ENCODE measurements around the gene GLIS1. TPM values are rescaled to one million over a fixed set of nuclear protein-coding genes. Genes with fewer than 3 reads are reported as not detected.
A peak's percentile ranks its signal among the peaks of the same experiment; 100 is the strongest.

The GLIS1 gene
- total and polyA plus RNA-seq, 2 donors (not counting 3 experiments of a cell fraction or from before 2014, with no cell fraction given) = not detected

DNA sequence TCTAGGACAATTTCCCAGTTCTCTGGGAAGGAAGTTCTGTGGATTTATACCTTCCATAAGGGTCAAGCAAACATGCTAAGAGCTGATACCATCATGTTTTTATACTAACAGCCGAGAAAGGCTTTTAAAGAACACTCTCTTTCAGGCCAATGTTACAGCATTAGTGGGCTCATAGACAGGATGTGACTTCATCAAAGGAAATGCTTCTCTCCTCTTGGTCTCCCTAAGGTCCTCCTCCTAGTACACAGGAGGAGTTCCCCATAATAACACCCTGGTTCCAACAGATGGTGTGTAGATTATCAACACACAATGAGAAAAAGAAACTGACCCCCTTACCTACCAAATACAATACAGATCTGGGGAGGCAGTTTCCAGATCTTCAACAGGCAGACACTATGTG is 26.7 kb upstream of the GLIS1 start:
- peak overlapping the region; percentile 77 for H3K27ac ChIP-seq (ENCODE audit: insufficient read depth, low read depth, low read length)
- peak overlapping the region; percentile 68 for H3K4me2 ChIP-seq (ENCODE audit: insufficient read depth, low read length)
- H3K4me3 ChIP-seq (replicated peaks in 1 of 3; ENCODE audit: insufficient read depth in 1 of 3, low read depth in 1 of 3, low read length in 3 of 3) = no peak overlapping the region
- no peaks in the 10 kb centered on the region for H3K27me3 ChIP-seq (ENCODE audit: control insufficient read depth in 2 of 2, insufficient read depth in 2 of 2, low read length in 2 of 2)
- H3K9me1 ChIP-seq (replicated peaks; ENCODE audit: control insufficient read depth, extremely low read depth, insufficient read depth, low read length) = no peaks in the 10 kb centered on the region
- DNase-seq (ENCODE audit: low read depth, low spot score) (peak; percentile 94), FAIRE-seq (peak; percentile 93)
- H3K79me2 ChIP-seq (ENCODE audit: control insufficient read depth, insufficient read depth, low read length) = no peaks in the 10 kb centered on the region
- peak overlapping the region; percentile 25 for H3K9ac ChIP-seq (replicated peaks; ENCODE audit: extremely low read depth, insufficient read depth, low read length)
- no peaks in the 10 kb centered on the region for H3K9me3 ChIP-seq (replicated peaks; ENCODE audit: control insufficient read depth, insufficient read depth, low read length)
- intact Hi-C loops (cut with micrococcal nuclease) (loop anchor here (2.0 kb wide), 1 partner anchor 27 kb away; the partner anchor contains the start of gene GLIS1), dilution Hi-C loops (cut with MboI; ENCODE audit: extremely low pct_ligation_motif_present, low sequenced_read_pairs) (no loop called here)
- H3K4me1 ChIP-seq (ENCODE audit: control insufficient read depth, extremely low read depth, insufficient read depth, low read length) = peaks cover 28% of the 10 kb centered on the region
- BruUV-seq (replicated peaks) = no TSS peak
- ChIA-PET POLR2A (no interaction called here), CTCF (interaction anchor here (0.7 to 2.0 kb wide), 5 partner anchors 10 to 95 kb away, joined by 3 to 7 read pairs (median 5); no protein-coding TSS in a partner anchor)
- peak overlapping the region; percentile 19 for H2AFZ ChIP-seq (ENCODE audit: low read depth, low read length)
- TF ChIP-seq POLR2AphosphoS5 (IDR thresholded peaks at IDR 0.05; ENCODE audit: insufficient read depth, low read depth, low read length) (peak; percentile 59), POLR2A (IDR thresholded peaks at IDR 0.05; ENCODE audit: low read depth, low read length) (peak; percentile 36), GATA2 (IDR thresholded peaks at IDR 0.05; ENCODE audit: insufficient read depth, insufficient read length, low read depth, low read length) (peak; percentile 81), FOS (IDR thresholded peaks at IDR 0.05; ENCODE audit: borderline replicate concordance, insufficient read depth, low read length) (peak; percentile 28), MYC (IDR thresholded peaks at IDR 0.05; ENCODE audit: low read depth, low read length) (no peak), JUN (IDR thresholded peaks at IDR 0.05; ENCODE audit: borderline replicate concordance, insufficient read depth, insufficient read length, low read depth) (peak; percentile 64), EZH2 (IDR thresholded peaks at IDR 0.05; ENCODE audit: borderline replicate concordance, low read depth, low read length, severe bottlenecking) (no peak)
- no peaks in the 10 kb centered on the region for H4K20me1 ChIP-seq (replicated peaks; ENCODE audit: control insufficient read depth, extremely low read depth, insufficient read depth, low read length)
- H3K36me3 ChIP-seq (ENCODE audit: control insufficient read depth in 2 of 2, extremely low read depth in 1 of 2, insufficient read depth in 2 of 2, low read length in 2 of 2) = no peaks in the 10 kb centered on the region

DNA sequence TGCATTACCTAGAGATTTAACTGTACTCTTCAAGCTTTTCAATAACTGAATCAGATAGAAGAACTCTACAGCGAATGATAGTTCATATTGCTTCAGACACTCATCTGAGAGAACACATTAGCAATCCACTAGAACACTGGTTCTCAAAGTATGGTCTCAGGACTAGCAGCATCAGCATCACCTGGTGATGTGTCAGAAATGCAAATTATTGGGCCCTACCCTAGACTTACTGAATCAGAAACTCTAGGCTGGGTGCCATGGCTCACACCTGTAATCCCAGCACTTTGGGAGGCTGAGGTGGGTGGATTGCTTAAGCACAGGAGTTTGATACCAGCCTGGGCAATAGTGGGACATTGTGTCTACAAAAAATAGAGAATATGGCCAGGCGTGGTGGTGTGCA is 24.9 kb upstream of the GLIS1 start:
- no peaks in the 10 kb centered on the region for H3K27me3 ChIP-seq (ENCODE audit: control insufficient read depth in 2 of 2, insufficient read depth in 2 of 2, low read length in 2 of 2)
- H3K9me3 ChIP-seq (replicated peaks; ENCODE audit: control insufficient read depth, insufficient read depth, low read length) = no peaks in the 10 kb centered on the region
- intact Hi-C loops (cut with micrococcal nuclease) (loop anchor here (2.0 kb wide), 1 partner anchor 25 kb away; the partner anchor contains the start of gene GLIS1), dilution Hi-C loops (cut with MboI; ENCODE audit: extremely low pct_ligation_motif_present, low sequenced_read_pairs) (no loop called here)
- H3K4me1 ChIP-seq (ENCODE audit: control insufficient read depth, extremely low read depth, insufficient read depth, low read length) = peaks cover 28% of the 10 kb centered on the region
- no peak overlapping the region for H3K4me3 ChIP-seq (replicated peaks in 1 of 3; ENCODE audit: insufficient read depth in 1 of 3, low read depth in 1 of 3, low read length in 3 of 3)
- H3K27ac ChIP-seq (ENCODE audit: insufficient read depth, low read depth, low read length) = no peak overlapping the region
- H3K4me2 ChIP-seq (ENCODE audit: insufficient read depth, low read length) = no peak overlapping the region
- no peak overlapping the region for H2AFZ ChIP-seq (ENCODE audit: low read depth, low read length)
- no peaks in the 10 kb centered on the region for H3K9me1 ChIP-seq (replicated peaks; ENCODE audit: control insufficient read depth, extremely low read depth, insufficient read depth, low read length)
- FAIRE-seq = no peak
- no peaks in the 10 kb centered on the region for H3K36me3 ChIP-seq (ENCODE audit: control insufficient read depth in 2 of 2, extremely low read depth in 1 of 2, insufficient read depth in 2 of 2, low read length in 2 of 2)
- ChIA-PET CTCF (interaction anchor here (1.6 to 1.8 kb wide), 2 partner anchors 10 to 48 kb away, joined by 6 read pairs; no protein-coding TSS in a partner anchor), POLR2A (no interaction called here)
- TF ChIP-seq, protein P1, sequence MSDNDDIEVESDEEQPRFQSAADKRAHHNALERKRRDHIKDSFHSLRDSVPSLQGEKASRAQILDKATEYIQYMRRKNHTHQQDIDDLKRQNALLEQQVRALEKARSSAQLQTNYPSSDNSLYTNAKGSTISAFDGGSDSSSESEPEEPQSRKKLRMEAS (IDR thresholded peaks at IDR 0.05; ENCODE audit: insufficient read depth, insufficient read length) = no peak
- TF ChIP-seq GATA2 (IDR thresholded peaks at IDR 0.05; ENCODE audit: insufficient read depth, insufficient read length, low read depth, low read length) = no peak
- TF ChIP-seq MYC (IDR thresholded peaks at IDR 0.05; ENCODE audit: low read depth, low read length) = no peak
- no peak for TF ChIP-seq POLR2A (IDR thresholded peaks at IDR 0.05; ENCODE audit: low read depth, low read length)
- TF ChIP-seq, protein P2, sequence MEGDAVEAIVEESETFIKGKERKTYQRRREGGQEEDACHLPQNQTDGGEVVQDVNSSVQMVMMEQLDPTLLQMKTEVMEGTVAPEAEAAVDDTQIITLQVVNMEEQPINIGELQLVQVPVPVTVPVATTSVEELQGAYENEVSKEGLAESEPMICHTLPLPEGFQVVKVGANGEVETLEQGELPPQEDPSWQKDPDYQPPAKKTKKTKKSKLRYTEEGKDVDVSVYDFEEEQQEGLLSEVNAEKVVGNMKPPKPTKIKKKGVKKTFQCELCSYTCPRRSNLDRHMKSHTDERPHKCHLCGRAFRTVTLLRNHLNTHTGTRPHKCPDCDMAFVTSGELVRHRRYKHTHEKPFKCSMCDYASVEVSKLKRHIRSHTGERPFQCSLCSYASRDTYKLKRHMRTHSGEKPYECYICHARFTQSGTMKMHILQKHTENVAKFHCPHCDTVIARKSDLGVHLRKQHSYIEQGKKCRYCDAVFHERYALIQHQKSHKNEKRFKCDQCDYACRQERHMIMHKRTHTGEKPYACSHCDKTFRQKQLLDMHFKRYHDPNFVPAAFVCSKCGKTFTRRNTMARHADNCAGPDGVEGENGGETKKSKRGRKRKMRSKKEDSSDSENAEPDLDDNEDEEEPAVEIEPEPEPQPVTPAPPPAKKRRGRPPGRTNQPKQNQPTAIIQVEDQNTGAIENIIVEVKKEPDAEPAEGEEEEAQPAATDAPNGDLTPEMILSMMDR (IDR thresholded peaks at IDR 0.05; ENCODE audit: extremely low read depth in 1 of 2, insufficient read depth in 1 of 2, low read depth in 1 of 2, low read length in 2 of 2) = no peak
- no peak for TF ChIP-seq EZH2 (IDR thresholded peaks at IDR 0.05; ENCODE audit: borderline replicate concordance, low read depth, low read length, severe bottlenecking)
- TF ChIP-seq FOS (IDR thresholded peaks at IDR 0.05; ENCODE audit: borderline replicate concordance, insufficient read depth, low read length) = no peak
- TF ChIP-seq JUN (IDR thresholded peaks at IDR 0.05; ENCODE audit: borderline replicate concordance, insufficient read depth, insufficient read length, low read depth) = no peak
- no peak for TF ChIP-seq POLR2AphosphoS5 (IDR thresholded peaks at IDR 0.05; ENCODE audit: insufficient read depth, low read depth, low read length)
- DNase-seq (ENCODE audit: low read depth, low spot score) = no peak
- H3K79me2 ChIP-seq (ENCODE audit: control insufficient read depth, insufficient read depth, low read length) = no peaks in the 10 kb centered on the region
- H3K9ac ChIP-seq (replicated peaks; ENCODE audit: extremely low read depth, insufficient read depth, low read length) = no peak overlapping the region
- no TSS peak for BruUV-seq (replicated peaks)
- H4K20me1 ChIP-seq (replicated peaks; ENCODE audit: control insufficient read depth, extremely low read depth, insufficient read depth, low read length) = no peaks in the 10 kb centered on the region
